Measurements from ENCODE around the gene LRFN4.

The LRFN4 gene

DNA sequence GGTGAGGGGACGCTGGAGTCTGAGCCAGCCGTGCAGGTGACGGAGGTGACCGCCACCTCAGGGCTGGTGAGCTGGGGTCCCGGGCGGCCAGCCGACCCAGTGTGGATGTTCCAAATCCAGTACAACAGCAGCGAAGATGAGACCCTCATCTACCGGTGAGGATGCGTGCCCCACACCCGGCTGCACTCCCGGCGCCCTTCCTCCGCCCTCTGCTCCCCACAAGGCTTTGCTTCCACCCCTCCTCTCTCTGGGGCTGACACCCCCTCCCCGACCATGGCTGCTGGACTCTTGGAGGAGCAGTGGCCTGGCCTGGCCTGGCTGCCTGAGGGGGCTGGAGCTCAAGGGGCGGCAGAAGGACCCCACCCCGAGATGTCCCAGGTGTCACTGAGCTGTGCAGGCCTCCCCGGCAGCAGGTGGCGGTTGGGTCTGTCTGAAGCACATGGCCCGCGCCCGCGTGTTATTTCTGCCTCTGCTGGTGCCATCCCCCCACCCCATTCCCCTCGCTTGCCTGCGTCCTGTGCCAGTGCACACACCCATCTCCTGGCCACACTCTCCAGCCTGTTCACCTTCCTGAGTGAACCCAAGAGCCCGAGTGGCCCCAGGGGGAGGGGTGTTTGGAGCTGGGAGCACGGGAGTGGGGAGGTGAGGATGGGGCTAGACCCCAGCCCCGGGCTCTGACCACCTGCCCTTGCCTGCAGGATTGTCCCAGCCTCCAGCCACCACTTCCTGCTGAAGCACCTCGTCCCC lies 2.2 kb downstream of the LRFN4 start:
- no peak for DNase-seq

DNA sequence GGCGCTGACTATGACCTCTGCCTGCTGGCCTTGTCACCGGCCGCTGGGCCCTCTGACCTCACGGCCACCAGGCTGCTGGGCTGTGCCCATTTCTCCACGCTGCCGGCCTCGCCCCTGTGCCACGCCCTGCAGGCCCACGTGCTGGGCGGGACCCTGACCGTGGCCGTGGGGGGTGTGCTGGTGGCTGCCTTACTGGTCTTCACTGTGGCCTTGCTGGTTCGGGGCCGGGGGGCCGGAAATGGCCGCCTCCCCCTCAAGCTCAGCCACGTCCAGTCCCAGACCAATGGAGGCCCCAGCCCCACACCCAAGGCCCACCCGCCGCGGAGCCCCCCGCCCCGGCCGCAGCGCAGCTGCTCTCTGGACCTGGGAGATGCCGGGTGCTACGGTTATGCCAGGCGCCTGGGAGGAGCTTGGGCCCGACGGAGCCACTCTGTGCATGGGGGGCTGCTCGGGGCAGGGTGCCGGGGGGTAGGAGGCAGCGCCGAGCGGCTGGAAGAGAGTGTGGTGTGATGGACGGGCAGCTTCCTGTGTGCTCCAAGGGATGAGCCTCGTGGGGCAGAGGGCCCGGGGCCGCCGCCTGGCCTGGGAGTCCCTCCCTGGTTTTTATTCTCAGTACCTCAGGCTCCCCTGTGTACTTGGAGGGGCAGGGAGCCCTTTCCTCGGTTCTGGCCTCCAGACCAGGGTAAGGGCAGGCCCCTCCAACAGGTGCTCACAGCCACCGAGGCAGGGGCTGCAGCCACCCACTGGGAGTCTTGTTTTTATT lies 3.0 kb downstream of the LRFN4 start:
- DNase-seq = no peak

DNA sequence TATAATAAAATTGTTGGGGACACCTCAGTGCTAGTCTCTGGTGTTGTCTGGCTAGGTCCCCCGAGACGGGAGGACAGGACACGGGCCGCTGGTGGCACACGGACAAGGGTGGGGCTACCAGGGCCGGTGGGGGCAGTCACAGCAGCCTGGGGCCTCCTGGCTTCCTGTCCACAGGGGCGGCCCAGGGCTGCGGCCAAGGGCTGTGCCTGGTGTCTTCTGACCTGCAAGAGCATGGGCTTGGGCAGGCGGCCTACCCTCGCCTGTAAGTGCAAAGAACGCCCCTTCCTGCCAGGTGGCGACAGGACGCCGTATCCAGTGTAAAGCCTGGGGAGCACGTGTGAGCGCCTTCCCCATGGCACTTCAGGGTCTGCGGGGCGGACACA lies 3.6 kb downstream of the LRFN4 start:
- no peak for DNase-seq

DNA sequence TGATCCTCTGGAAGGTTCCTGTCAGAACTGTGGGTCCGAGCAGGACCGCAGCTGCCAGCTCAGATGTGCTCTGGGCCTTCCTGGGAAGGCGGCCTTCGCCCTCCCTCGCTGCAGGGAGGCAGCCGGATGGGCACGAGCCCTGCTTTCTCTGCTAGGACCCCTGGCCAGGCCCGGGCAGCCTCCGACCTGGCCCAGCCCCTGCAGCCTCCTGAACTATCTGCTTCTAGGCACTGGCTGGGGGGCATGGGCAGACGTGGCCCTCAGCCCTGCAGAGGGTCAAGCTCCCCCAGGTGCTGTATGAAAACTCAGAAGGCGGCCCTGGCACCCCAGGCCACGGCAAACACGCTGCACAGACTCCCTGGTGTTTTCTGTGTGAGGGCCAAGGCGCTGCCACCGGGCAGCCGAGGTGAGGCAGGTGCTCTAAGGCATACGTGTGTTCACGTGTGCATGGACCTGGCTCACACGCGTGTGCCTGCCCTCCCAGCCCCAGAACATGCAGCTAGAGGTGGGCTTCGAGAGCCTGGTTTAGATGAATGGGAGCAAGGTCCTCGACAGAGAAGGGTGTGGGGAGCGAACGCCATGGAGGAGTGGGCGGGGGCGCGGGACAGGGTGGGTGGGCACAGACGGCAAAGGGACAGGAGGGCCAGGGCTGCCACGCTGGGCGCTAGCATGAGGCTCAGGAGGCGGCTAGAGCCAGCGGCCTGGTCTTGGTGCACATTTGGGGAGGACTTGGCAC lies 4.3 kb downstream of the LRFN4 start:
- DNase-seq = no peak

DNA sequence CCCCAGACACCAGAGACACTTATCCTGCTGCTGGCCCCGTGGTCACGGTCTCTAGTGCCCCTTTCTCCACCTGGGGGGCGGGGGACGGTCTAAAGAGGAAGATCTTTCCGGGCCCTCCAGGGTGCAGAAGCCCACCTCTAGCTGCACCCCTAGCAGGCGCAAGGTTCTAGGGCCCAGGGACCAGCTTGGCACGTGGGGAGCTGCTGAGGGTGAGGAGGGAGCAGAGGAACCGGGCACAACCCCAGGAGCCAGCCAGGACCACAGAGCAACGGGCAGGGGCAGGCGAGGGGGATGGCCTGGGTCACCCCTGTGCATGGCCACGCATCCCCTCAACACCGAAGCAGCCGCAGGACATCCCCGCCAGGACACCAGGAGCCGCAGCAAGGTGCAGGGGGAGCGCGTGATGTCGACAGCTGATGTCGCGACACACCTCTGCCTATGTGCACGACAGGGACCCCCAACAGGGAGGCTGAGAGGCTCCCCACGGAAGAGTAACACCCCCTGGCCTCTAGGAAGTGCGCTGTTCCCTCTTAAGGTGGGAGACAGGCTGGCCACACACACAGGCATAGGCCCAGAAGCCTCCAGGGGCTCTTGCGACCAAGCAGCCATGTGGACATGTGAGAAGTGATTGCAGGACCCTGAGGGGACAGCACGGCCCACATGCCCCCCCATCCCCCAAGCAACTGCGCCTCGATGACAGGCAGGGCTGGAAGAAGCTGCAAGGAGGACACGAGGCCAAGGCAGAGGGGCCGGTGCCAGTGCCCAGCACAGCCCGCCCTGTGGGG lies 5.1 kb downstream of the LRFN4 start:
- DNase-seq = no peak

DNA sequence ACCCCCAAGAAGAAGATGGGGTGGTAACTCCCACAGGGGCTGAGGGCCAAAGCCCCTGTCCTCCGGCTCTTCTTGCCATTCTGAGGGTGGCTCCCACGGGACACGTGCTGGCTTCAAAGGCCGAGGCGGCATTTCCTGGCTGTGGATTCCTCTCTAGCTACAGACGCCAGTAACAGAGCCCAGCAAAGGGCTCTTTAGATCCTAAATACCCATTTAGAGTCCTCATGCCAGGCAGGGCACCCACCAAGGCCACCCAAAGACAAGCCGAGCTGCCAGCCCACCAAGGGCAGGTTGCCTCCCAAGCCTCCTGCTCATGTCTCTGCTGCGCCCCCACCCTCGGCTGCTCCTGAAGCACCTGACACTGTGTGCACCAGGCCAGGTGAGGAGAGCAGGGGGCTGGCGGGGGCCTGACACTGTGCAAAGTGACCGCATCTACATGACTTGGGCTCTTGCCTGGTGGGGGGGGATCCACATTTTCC lies 5.7 kb downstream of the LRFN4 start:
- no peak for DNase-seq

DNA sequence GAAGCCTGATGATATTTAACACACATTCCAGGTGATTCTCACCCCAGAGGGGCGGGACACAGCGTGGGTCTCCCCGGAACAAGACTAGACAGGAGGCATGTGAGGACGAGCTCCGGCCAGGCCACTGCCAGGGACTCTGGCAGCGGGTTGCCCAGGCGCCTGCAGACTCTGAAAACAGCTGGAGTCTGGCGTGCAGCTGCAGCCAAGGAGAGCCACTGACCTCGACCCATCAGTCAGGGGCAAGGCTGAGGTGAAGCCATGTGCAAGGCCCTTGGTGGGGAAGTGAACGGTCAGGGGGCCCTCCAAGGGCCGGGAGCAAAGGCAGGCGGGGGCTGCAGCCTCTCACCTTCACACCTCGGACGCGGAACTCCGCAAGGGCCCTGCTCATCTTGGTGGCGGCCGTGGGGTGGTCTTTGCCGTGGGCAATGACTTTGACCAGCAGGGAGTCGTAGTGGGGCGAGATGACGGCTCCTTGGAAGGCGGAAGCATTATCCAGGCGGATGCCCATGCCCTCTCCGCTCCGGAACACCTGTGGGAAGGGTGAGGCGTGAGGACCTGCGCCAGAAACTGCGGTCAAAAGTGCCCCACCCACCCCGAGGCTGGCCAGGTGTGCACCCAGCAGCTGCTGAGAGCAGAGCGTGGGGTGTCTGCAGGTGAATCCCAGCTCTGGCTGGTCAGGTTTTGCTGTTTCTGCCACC lies 6.7 kb downstream of the LRFN4 start:
- no peak for DNase-seq

DNA sequence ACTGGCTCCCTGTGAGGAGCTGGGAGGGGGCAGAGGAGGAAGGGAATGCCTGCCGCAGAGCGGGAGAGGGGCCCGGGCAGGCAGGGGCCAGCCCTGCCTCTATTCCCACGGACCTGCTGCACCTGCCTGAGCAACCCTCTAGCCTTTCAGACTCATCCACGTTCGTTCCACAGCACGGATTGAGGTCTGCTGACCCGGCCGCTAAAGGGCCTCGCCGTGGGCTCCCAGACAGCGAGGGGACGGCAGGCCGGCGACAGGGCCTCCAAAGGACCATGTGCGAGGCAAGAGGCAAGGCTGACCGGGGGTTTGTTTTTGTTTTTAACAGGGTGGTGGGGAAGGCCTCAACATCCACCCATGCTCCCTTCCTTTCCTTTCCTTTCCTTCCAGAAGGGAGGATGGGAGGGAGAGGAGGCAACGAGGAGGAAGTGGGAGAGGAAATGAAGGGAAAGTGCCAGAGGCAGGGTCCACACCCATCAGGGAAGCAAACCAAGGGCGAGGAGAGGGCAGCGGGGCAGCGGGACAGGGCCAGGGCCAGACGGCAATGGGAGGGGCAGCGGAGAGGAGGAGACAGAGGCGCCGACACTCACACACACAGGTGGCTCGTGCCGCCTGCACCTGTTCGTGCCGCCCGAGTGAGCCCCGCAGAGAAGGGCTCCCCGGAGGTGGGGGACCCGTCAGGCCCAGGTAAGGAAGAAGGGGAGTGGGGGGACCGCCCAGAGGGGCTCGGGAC lies 7.5 kb downstream of the LRFN4 start:
- DNase-seq = no peak

DNA sequence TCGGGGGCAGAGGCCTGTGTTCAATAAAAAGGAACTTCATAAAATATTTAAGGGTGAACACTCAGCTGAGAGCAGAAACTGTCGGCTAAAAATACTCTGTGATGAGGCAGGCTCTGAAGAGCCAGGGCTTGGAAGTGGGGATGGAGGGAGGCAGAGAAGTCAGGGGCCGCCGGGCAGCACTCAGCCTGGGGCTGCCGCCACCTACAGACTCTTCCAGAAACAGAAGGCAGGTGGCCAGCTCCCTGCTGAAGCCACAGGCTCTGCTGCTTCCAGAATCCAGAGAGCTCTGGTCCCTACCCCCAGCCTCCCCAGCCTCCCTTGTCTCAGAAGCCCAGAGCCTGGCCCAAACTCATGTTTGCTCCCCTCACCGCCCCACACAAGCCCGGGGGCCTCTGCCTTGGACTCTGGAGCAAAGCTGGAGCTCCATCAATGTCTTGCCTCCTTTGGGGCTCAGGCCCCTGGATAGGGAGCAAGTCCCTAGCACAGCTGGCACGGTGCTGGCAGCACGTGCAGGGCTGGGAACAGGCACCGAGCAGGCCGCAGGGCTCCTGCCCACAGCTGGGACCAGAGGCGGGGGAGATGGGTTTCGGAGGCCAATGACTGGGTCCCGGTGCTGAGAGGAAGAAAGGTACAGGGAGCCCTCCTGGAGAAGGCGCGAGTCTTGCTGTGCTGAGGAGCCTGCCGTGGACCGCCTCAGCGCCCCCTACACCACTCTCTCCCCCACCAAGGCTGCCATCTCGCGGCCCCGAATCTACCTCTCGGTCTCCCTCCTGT lies 8.2 kb downstream of the LRFN4 start:
- DNase-seq = no peak

DNA sequence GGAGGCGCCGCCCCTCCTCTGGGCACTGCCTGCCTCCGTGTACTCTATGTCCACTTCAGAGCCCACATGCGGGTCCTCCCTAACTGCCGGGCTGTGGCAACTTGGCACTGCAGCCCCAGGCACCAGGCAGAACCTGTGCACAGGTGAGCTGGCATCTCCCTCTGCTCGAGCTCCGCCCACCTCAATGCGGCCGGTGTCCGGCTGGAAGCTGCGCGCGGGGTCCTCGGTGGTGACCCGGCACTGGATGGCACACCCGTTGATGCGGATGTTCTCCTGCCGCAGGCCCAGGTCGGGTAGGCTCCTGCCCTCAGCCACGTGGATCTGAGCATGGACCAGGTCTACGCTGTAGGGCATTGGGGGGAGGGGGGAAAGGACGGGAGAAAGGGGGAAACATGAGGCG lies 9.1 kb downstream of the LRFN4 start:
- DNase-seq = no peak

DNA sequence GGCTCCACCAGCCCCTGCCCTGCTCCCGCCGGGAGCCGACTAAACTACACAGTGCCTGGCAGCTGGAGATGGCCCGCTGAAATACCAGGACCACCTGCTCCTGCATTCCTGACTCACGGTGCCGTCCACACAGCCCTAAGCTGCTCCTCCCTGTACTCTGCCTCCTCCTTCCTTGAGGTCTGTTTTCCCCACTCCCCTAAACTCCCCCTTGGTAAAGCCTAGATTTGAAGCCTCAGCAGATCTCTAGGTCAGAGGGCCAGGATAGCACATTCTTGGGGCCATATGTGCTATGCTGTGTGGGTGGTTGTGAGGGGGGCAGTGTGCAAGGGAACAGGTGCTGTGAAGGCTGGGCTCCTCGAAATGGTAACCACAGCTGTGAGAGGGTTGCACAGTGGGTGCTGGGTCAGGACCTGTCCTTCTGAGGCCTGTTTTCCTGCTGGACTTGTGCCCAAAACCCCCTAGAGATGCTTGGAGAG lies 9.7 kb downstream of the LRFN4 start:
- DNase-seq = no peak

DNA sequence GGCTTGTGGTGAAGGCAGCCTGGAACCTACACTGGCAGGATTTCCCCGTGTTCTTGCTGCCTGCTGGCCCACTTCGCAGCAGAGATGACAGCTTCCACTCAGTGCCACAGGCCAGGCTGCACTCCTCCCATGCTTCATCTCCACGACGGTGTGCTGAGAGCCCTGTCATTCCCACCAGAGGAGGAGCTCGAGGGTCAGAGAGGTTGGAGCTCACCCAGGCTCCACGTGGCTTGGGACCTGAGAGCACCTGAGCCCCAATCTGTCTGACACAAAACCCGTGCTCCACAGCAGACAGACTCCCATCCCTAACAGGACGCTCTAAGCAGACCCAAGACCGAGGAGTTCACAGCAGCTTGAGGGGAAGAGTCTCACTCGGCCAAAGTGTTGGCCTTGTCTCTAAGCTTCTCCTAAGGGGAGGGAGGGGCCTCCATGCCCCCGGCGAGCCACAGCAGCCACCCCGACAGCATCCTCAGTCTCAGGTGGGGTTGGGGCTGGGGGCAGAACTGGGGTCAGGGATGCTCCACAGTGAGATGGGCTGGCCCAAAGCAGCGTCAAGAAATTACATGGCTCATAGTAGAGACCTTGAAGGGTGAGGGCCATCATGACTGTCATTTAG lies 10.7 kb downstream of the LRFN4 start:
- DNase-seq = no peak

DNA sequence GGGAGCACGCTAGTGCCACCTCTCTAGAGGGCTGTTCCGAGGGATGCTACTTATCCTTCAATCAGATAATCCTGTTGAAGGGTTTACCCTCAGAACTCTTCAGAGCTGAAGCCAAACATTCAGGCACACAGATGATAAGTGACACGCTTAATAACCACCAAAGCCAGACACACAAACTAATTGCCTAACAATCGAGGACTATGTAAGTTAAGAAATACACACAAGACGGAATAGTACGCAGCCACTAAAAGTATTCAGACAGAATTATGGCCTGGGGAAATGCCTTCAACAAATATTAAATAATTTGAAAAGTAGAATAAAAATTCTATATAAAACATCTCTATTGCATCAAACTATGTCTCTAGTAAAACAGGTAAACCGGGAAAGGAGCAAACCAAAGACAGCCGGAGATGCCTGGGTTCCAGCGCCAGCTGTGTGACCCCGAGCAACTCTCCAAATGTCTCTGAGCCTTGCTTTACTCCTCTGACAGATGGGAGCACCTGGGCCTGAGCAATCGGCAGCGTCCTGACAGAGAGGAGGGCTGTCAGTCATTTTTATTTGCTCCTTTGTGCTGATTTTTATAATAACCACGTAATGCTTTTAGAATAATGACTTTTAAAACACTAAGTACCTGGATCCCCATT lies 11.3 kb downstream of the LRFN4 start:
- DNase-seq = no peak

DNA sequence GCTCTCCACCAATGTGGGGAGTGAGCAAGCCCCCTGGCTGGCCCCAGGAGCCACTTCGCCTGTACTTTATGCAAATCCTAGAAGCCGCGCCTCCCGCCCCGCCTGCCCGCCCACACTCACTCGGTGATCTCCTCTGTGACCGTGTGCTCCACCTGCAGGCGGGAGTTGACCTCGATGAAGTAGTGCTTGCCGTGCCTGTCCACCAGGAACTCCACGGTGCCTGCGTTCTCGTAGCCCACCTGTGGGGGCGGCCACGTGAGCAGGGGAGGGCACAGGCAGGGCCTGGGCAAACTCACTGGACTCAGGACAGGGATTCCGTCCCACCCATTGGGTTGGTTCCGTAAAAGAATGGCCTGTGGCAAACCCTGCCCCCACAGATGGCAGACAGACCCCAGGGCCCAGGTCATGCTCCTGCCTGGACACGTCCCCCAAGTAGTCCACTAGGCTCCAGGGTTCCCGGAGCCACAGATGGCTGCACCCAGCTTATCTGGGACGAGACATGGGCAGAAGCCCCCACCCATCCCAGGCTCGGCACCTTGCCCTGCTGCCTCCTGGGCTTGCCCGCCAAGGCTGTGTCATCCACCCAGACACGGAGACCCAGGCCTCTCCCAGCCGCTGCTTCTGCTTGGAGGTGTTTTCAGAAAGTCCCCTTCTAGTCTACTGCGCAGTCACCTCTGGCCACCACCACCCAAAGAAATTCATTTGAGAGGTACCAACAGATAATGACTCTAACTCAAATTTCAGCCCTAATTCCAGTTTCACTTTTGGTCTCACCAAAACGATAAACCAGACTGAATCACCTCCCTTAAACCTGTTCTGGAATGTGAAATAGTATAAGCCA lies 12.1 kb downstream of the LRFN4 start:
- peak; percentile 90 for DNase-seq

DNA sequence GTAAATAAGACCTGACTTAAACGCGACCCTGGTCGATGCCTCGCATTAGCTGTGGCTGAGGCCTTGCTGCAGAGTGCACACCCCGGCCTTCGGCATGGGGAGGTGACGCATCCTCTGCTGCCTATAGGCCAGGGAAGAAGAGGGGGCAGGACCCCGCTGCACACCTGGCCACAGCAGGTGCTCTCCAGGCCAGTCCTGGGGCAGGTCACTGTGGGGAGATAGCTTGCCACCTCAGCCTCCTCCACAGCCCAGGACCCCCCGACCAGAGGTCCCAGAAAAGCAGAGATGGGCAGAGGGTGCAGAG lies 12.7 kb downstream of the LRFN4 start:
- DNase-seq = no peak

DNA sequence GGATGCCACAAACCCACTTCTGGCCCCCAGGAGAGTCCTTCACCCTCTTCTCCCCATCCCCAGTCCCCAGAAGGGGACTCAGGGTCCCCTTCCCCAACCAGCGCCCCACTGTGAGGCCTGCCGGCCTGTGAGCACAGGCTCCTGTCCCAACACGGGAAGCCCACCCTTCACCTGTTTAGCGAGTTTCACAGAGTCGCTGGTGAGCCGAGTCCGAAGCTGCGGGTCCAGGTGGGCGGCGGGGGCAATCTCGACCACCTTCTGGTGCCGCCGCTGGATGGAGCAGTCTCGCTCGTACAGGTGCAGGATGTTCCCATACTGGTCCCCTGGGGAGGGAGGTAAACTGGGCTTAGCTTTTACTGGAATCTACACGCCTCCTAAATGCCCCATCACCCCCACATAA lies 13.3 kb downstream of the LRFN4 start:
- DNase-seq = no peak

DNA sequence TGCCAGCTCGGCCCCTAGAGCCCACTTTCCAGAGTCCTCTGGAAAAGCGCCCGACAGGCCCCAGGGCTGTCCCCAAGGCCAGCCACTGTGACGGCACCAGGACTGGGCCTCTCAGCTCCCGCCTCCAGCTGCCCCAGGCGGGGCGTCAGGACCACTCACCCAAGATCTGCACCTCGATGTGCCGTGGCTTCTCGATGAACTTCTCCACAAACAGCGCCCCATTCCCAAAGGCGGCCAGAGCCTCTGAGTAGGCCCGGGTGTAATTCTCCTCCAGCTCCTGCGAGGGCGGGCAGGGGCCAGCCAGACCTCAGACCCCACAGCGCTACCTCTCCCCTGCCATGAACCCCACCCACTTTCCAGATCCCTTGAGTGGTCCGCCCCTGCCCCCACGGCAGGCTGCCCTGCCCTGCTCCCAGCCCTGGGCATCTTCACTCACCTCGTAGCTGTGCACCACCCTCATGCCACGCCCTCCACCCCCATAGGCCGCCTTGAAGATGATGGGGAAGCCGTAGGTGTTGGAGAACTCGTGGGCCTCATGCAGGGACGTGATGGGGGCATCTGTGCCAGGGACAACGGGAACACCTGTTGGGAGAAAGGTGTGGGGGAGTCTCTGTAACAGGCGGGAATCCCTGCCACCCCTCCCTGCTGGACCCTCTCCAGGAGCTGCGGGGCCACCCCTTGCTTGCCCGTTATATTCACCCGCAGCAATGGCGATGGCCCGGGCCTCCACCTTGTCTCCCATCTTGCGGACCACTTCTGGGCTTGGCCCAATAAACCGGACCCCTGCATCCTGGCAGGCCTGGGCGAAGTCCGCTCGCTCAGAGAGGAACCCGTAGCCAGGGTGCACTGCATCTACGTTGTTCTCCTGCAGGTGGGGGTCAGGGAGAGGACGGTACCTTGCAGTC lies 14.0 kb downstream of the LRFN4 start:
- DNase-seq = no peak

DNA sequence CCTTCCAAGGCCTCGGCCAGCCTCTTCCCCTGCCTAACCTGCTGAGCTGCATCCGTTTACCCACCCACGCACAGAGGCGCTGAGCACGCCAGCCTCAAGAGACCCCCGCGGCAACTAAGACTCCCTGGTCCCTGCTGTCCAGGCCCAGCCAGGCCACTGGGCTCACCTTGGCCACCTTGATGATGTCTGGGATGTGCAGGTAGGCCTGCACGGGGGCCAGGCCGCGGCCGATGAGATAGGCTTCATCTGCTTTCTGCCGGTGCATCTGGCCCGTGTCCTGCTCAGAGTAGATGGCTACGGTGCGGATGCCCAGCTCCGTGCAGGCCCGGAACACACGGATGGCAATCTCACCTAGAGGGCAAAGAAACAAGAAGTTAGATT lies 14.6 kb downstream of the LRFN4 start:
- no peak for DNase-seq

Measured in stimulated activated CD4-positive, alpha-beta T cell treated with anti-CD3 and anti-CD28 coated beads, Interleukin-15, amount 100 ng/mL, for 24 hours (primary cell).